Mesothelial cell of epicardium (in vitro differentiated cells): ENCODE results near the gene HASPIN. TPM values are rescaled to one million over a fixed set of nuclear protein-coding genes. Genes with fewer than 3 reads are reported as not detected.

Experiments used
- DNase-seq, 2 experiments: peaks; one replicate each; pipeline ENCODE4 v3.0.0; 2021; ENCODE audit warnings: low spot score in 2 of 2; ENCODE audit not compliant: unreplicated experiment in 2 of 2
- H3K27ac Mint-ChIP-seq: 2 replicates; pipeline ENCODE4 v1.8.0; 2021; ENCODE audit warnings: mixed read lengths
- H3K27me3 Mint-ChIP-seq: 2 replicates; pipeline ENCODE4 v1.8.0; 2021; ENCODE audit warnings: low read depth, mixed read lengths
- H3K36me3 Mint-ChIP-seq: 2 replicates; pipeline ENCODE4 v1.8.0; 2021; ENCODE audit warnings: mixed read lengths
- H3K4me1 Mint-ChIP-seq: 2 replicates; pipeline ENCODE4 v1.8.0; 2021; ENCODE audit warnings: mixed read lengths
- H3K4me3 Mint-ChIP-seq: 2 replicates; pipeline ENCODE4 v1.8.0; 2021; ENCODE audit warnings: mild to moderate bottlenecking, moderate library complexity, mixed read lengths
- H3K9me3 Mint-ChIP-seq: 2 replicates; pipeline ENCODE4 v1.8.0; 2021; ENCODE audit warnings: mixed read lengths
- CTCF ChIP-seq: fragments of 200-600 bp; sonication (generic); IDR thresholded peaks from one replicate; pipeline ENCODE4 v1.5.0; 2021; ENCODE audit warnings: antibody characterized with exemption; ENCODE audit not compliant: unreplicated experiment
- total RNA-seq: library from RNA; stranded (reverse); gene quantifications from 3 replicates; pipeline ENCODE4 v1.2.1, GENCODE V29; 2021

Gene HASPIN
- 4.2 to 5.2 TPM (median 4.4 TPM) in 3 replicates for total RNA-seq

GRCh38 chr17:3723556-3724377, at the start of gene HASPIN:
TSS of gene HASPIN (plus strand) at chr17:3723903. CDS start at chr17:3723936, 33 bp downstream.
- Mint-ChIP-seq H3K36me3 (peaks cover 12% of the 10 kb centered on the region), H3K27me3 (no peaks in the 10 kb centered on the region), H3K9me3 (no peaks in the 10 kb centered on the region), H3K4me3 (peak within 1 kb of the TSS; percentile 95), H3K27ac (peak within 1 kb of the TSS; percentile 92), H3K4me1 (peaks cover 17% of the 10 kb centered on the region)
- TF ChIP-seq CTCF = peak; percentile 49
- peak; percentile 93 to 96 for DNase-seq

DNA sequence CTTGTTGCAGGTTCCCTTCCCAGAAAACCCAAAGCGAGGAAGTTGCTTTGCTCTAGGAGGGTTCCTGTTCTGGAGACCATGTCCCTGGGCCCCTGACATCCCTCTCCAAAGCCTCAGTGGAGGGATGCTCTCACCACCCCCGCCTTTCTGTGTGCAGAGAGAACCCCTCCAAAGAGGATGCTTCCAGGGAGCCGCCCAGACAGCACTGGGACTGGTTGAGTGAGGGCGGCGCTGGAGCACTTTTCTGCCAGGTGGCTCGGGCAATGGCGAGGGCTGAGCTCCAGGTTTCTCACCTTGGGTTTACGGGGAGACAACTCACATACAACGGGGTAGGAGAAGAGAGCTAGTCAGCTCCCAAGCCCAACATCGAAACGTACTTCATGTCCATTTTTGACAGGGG, 47.8 kb upstream of the HASPIN start:
- Mint-ChIP-seq H3K36me3 (peaks cover 3% of the 10 kb centered on the region), H3K9me3 (no peaks in the 10 kb centered on the region), H3K4me1 (no peaks in the 10 kb centered on the region), H3K27ac (no peak overlapping the region), H3K27me3 (peaks cover 12% of the 10 kb centered on the region), H3K4me3 (no peak overlapping the region)
- DNase-seq = no peak
- no peak for TF ChIP-seq CTCF

DNA sequence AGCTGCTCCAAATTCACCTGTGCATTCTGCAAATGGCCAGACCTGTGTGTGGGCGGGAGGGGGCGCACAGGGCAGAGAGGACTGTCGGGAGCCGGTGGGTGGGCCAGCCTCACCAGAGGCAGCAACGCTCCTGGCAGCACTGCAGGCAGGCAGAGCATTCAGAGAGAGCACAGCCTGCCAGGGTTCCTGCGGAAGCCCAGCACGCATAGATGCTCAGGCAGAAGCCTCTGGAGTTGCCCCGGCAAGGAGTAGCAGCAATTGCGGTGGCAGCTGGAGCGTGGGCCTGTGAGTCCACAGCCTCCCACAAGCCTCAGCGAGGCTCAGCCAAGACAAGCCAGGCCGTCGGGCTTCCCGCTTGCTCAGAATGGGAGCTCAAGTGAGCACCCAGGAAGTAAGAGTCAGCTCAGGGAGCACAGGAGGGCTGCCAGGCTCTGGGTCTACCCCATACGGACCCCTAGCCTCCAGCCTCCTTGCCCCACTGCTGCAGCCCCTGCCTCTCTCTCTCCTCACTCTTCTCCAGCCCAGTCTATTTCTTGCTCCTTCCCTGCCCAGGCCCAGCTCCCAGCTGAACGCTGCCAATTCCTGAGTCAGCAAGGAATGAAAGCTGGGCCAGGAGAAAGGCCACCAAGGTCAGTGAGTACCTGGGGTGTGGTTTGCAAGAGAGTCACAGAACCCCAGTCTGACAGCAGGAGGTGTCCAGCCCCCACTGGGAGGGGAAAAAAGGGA, 45.4 kb upstream of the HASPIN start:
- no peak for DNase-seq
- H3K4me3 Mint-ChIP-seq = no peak overlapping the region
- no peaks in the 10 kb centered on the region for H3K9me3 Mint-ChIP-seq
- no peak for TF ChIP-seq CTCF
- peaks cover 32% of the 10 kb centered on the region for H3K27me3 Mint-ChIP-seq
- H3K4me1 Mint-ChIP-seq = no peaks in the 10 kb centered on the region
- no peak overlapping the region for H3K27ac Mint-ChIP-seq
- H3K36me3 Mint-ChIP-seq = no peaks in the 10 kb centered on the region

DNA sequence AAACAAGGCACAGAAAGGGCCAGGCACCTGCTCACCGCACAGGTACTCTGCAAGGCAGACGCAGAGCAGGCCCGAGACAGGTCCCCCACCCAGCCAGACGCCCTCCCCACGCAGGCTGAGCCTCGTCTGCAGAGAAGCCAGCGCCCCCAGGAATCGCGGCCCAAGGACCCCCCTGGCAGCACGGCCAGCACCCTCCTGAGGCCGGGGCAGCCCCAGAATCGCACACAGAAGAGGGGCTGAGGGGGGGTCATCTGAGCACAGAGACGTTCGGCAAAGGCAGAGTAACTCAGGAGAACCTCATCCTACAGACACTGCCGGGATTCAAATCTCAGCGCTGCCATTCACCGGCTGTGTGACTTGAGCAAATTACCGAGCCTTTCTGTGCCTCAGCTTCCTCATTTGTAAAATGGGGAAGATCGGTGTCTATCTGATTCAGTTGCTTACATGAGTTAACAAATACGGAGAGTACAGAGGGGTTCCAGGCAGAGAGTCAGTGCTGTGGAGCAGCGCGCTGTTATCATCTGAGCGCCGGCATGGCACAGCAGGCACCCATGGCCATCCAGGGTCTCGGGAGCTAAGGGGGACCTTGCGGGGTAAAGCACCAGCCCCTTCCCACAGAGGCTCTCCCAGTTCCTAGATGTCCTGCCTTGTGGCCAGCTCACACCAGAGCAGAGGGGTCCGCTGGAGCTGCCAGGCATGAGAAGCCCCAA, 44.7 kb upstream of the HASPIN start:
- no peaks in the 10 kb centered on the region for H3K36me3 Mint-ChIP-seq
- H3K27me3 Mint-ChIP-seq = peaks cover 35% of the 10 kb centered on the region
- no peak overlapping the region for H3K27ac Mint-ChIP-seq
- DNase-seq = no peak
- TF ChIP-seq CTCF = no peak
- H3K4me3 Mint-ChIP-seq = no peak overlapping the region
- H3K4me1 Mint-ChIP-seq = no peaks in the 10 kb centered on the region
- no peaks in the 10 kb centered on the region for H3K9me3 Mint-ChIP-seq

- Mint-ChIP-seq H3K27me3 (peaks cover 37% of the 10 kb centered on the region), H3K4me3 (no peak overlapping the region), H3K4me1 (no peaks in the 10 kb centered on the region), H3K36me3 (no peaks in the 10 kb centered on the region), H3K9me3 (no peaks in the 10 kb centered on the region), H3K27ac (no peak overlapping the region)
- TF ChIP-seq CTCF = no peak
- no peak for DNase-seq
Observed at GRCh38 chr17:3679531-3680126, 44.1 kb upstream of the HASPIN start.
